ENCODE results near the gene NNMT. TPM values are rescaled to one million over a fixed set of nuclear protein-coding genes. Genes with fewer than 3 reads are reported as not detected.

NNMT gene
- total RNA-seq, 2 experiments from 2014 or later, result not detected

GRCh38 chr11:114284021-114284420 is 12.2 kb upstream of the NNMT start:
- H3K9me2 ChIP-seq (ENCODE audit: insufficient read depth, low read length), result no peaks in the 10 kb centered on the region
- no peaks in the 10 kb centered on the region for H3K9me3 ChIP-seq (ENCODE audit: low read length)
- POLR2A ChIA-PET, result no interaction called here
- no peak overlapping the region for H3K4me3 ChIP-seq (ENCODE audit: low read depth, low read length, poor library complexity, severe bottlenecking)
- no peak for DNase-seq (ENCODE audit: low spot score)
- H4K20me1 ChIP-seq (ENCODE audit: insufficient read depth, low read length), result no peaks in the 10 kb centered on the region
- CTCF ChIA-PET (ENCODE audit: unreplicated experiment), result no interaction called here
- H3K36me3 ChIP-seq (ENCODE audit: insufficient read depth, low read length), result no peaks in the 10 kb centered on the region
- no peak overlapping the region for H3K27ac ChIP-seq (ENCODE audit: low read depth, low read length, poor library complexity, severe bottlenecking)
- no peak overlapping the region for H3K4me2 ChIP-seq (ENCODE audit: low read length)
- no peak for TF ChIP-seq CTCF (conservative IDR thresholded peaks at IDR 0.05; ENCODE audit: low read length)
- TF ChIP-seq EZH2phosphoT487 (IDR thresholded peaks at IDR 0.05; ENCODE audit: borderline replicate concordance, low read depth, low read length), result no peak
- H3K79me2 ChIP-seq (ENCODE audit: insufficient read depth, low read depth, low read length), result no peaks in the 10 kb centered on the region
- no peaks in the 10 kb centered on the region for H3K4me1 ChIP-seq (ENCODE audit: insufficient read depth, low read length, poor library complexity, severe bottlenecking)
- intact Hi-C loops (cut with micrococcal nuclease; ENCODE audit: unreplicated experiment), result no loop called here
- H2AFZ ChIP-seq (ENCODE audit: low read length), result no peak overlapping the region
- BruUV-seq (replicated peaks), result no TSS peak

GRCh38 chr11:114284914-114285313 is 11.3 kb upstream of the NNMT start:
- no peaks in the 10 kb centered on the region for H4K20me1 ChIP-seq (ENCODE audit: insufficient read depth, low read length)
- no peaks in the 10 kb centered on the region for H3K36me3 ChIP-seq (ENCODE audit: insufficient read depth, low read length)
- no peak overlapping the region for H3K4me3 ChIP-seq (ENCODE audit: low read depth, low read length, poor library complexity, severe bottlenecking)
- H3K27ac ChIP-seq (ENCODE audit: low read depth, low read length, poor library complexity, severe bottlenecking), result no peak overlapping the region
- H3K9me2 ChIP-seq (ENCODE audit: insufficient read depth, low read length), result no peaks in the 10 kb centered on the region
- H3K79me2 ChIP-seq (ENCODE audit: insufficient read depth, low read depth, low read length), result no peaks in the 10 kb centered on the region
- ChIA-PET CTCF (ENCODE audit: unreplicated experiment) (no interaction called here), POLR2A (interaction anchor here (0.6 kb wide), 1 partner anchor 19 kb away, joined by 3 read pairs; no protein-coding TSS in a partner anchor)
- intact Hi-C loops (cut with micrococcal nuclease; ENCODE audit: unreplicated experiment), result no loop called here
- TF ChIP-seq CTCF (conservative IDR thresholded peaks at IDR 0.05; ENCODE audit: low read length), result no peak
- no TSS peak for BruUV-seq (replicated peaks)
- no peak overlapping the region for H2AFZ ChIP-seq (ENCODE audit: low read length)
- no peak for DNase-seq (ENCODE audit: low spot score)
- no peaks in the 10 kb centered on the region for H3K9me3 ChIP-seq (ENCODE audit: low read length)
- no peak overlapping the region for H3K4me2 ChIP-seq (ENCODE audit: low read length)
- no peaks in the 10 kb centered on the region for H3K4me1 ChIP-seq (ENCODE audit: insufficient read depth, low read length, poor library complexity, severe bottlenecking)

- Histone ChIP-seq H3K4me1 (ENCODE audit: insufficient read depth, low read length, poor library complexity, severe bottlenecking) (no peaks in the 10 kb centered on the region), H2AFZ (ENCODE audit: low read length) (no peak overlapping the region), H3K27ac (ENCODE audit: low read depth, low read length, poor library complexity, severe bottlenecking) (no peak overlapping the region), H3K79me2 (ENCODE audit: insufficient read depth, low read depth, low read length) (no peaks in the 10 kb centered on the region), H3K9me2 (ENCODE audit: insufficient read depth, low read length) (no peaks in the 10 kb centered on the region), H3K9me3 (ENCODE audit: low read length) (no peaks in the 10 kb centered on the region), H3K4me3 (ENCODE audit: low read depth, low read length, poor library complexity, severe bottlenecking) (no peak overlapping the region), H3K36me3 (ENCODE audit: insufficient read depth, low read length) (no peaks in the 10 kb centered on the region), H4K20me1 (ENCODE audit: insufficient read depth, low read length) (no peaks in the 10 kb centered on the region), H3K4me2 (ENCODE audit: low read length) (no peak overlapping the region)
- BruUV-seq (replicated peaks), result no TSS peak
- DNase-seq (ENCODE audit: low spot score), result no peak
- ChIA-PET POLR2A (interaction anchor here (0.6 kb wide), 1 partner anchor 20 kb away, joined by 3 read pairs; no protein-coding TSS in a partner anchor), CTCF (ENCODE audit: unreplicated experiment) (no interaction called here)
- intact Hi-C loops (cut with micrococcal nuclease; ENCODE audit: unreplicated experiment), result no loop called here
- no peak for TF ChIP-seq EZH2phosphoT487 (IDR thresholded peaks at IDR 0.05; ENCODE audit: borderline replicate concordance, low read depth, low read length)
- TF ChIP-seq CTCF (conservative IDR thresholded peaks at IDR 0.05; ENCODE audit: low read length), result no peak
Measured at GRCh38 chr11:114285599-114285998, 10.6 kb upstream of the NNMT start.
